GM21717 (cell line): ENCODE data around the gene KCNG2.

Source experiments
- ATAC-seq: cut with Tn5 transposase; IDR thresholded peaks from one replicate; pipeline ENCODE4 v1.9.1; 2021; ENCODE audit warnings: mild to moderate bottlenecking, moderate library complexity; ENCODE audit not compliant: unreplicated experiment

The KCNG2 gene

DNA sequence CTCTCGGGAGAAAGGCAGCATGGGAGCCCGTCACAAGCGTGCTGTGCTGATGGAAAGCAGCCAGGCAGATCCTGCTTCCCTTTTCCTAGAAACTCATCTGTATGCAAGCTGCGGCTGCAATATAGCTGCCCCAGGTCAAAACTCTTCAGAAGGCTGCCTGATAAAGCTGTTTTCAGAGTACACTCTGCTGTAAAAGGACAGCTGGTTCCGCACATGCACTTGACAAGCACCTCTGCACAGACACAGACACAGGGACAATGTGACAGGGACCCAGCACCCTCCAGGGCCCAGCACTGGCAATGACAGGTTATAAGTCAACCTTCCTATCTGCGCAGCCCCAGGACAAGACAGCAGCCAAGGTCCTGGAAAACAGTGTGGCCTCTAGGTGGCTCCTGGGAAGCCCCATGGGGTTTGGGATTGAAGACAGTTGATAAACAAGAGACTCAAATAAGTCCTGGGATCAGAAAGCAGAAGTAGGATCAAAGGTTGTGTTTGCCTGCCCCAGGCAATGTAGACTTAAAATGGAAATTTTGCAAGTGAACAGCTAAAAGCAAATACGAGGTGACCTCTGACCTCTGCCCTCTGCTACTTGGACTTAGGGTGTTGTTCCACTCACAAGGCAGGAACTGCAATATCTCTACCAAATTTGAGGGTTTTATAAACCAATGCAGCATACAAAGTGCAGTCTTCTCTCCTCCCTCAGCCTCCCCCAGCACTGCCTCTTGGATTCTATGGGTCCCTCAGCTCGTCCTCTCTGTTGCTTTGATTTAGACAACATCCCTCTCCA is 136.8 kb downstream of the KCNG2 start:
- ATAC-seq: no peak

DNA sequence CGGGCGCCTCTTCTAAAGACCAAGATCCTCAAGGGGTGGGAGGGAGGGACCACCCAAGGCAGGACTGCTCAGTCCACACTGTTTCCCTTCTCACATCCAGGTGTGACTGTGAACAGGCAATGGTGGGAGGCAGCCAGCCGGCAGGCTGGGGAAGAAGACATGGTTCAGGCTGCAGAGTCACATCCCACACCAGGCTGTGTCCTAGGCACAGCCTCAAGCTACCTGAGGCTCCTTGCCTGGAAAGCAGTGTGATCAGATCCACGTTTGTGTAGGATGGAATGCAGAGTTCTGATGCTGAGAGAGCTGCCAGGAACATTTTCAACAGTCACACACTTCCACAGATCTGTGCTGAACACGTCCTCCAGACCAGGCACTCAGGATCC is 137.4 kb downstream of the KCNG2 start:
- ATAC-seq: no peak

DNA sequence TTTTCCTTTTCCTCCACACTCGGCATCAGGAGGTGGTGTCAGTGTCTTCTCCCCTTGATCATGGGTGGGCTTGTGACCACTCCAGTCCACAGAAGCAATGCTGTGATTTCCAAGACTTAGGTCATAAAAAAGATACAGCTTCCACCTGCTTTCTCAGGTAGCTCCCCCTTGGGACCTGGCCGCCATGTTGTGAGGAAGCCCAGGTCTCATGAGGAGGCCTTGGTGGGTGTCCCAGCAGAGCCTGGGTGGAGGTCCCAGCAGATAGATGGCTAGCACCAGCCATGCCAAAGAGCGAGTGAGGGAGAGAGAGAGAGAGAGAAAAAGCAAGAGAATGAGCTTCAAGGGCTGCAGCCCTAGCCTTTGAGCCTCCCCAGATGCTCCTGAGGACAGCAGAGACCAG is 137.8 kb downstream of the KCNG2 start:
- no peak for ATAC-seq

DNA sequence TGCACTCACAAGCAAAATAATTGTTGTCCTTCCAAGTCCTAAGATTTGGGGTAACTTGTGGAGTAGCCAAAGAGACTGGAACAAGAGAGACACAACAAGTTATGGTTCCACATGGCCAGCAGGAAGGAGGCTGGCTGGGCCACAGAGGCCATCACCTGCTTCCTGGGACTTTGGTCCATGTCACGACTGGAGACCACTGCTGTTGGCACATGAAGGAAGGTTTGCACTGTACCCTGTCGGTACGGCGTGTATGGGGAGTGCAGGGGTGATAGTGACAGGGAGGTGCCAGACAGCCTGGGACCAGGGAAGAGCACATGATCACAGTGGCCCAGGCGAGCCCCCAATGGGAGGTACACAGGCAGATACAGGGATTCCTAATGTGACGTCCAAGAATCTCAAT is 138.2 kb downstream of the KCNG2 start:
- no peak for ATAC-seq

GRCh38 chr18:79936641-79937040 is 138.9 kb downstream of the KCNG2 start:
- no peak for ATAC-seq

DNA sequence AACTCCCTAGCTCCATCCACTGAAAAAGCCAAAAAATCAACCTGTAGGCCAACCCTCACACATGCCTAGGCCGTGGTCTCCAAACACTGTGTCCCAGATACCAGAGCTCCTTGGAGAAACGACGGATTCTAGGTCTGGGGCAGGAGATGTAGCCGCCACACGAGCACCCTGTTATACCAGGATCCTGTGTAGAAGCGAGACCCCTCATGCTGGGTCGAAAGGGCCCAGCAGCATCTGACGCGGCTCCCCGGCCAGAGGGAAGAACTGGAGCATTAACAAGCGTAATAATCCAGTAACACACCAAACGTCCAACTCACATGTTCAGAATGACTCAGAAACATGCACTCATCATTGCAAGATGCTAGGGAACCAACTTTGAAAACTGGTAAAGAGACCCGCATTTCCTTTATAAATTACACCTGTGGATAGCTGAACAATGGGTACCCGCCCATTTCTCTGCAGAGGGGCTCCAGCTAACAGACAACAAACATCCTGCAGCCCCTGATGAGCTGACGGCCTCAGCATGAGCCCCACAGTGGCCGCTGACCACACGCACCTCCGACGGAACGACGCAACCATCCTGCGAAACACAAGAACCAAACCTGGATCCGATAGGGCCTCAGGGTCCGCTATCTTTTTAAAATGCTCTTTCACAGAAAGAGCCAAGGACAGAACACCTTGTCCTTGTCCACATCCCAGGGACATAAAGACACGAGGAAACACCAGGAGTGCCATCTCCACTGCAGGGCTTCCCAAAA is 139.5 kb downstream of the KCNG2 start:
- no peak for ATAC-seq

GRCh38 chr18:79938196-79938595 is 140.5 kb downstream of the KCNG2 start:
- no peak for ATAC-seq

DNA sequence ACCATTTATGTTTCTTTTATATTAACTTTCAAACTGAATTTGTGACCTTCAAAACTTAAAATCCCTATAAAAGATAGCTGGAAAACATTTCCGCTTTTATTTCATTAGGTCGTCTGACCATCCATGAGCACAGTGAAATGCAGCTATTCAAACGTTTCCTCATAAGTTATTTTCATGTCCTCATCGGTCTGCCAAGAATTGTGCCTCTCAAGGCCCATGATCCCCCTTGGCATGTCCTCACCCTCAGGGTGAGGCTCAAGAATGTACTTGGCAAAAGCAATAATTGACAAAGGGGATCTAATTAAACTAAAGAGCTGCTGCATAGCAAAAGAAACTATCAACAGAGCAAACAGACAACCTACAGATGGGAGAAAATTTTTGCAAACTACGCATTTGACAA is 141.4 kb downstream of the KCNG2 start:
- ATAC-seq: no peak

GRCh38 chr18:79940126-79940813 is 142.5 kb downstream of the KCNG2 start:
- ATAC-seq: no peak

- ATAC-seq: no peak
Measured at GRCh38 chr18:79940814-79941472, 143.2 kb downstream of the KCNG2 start.

DNA sequence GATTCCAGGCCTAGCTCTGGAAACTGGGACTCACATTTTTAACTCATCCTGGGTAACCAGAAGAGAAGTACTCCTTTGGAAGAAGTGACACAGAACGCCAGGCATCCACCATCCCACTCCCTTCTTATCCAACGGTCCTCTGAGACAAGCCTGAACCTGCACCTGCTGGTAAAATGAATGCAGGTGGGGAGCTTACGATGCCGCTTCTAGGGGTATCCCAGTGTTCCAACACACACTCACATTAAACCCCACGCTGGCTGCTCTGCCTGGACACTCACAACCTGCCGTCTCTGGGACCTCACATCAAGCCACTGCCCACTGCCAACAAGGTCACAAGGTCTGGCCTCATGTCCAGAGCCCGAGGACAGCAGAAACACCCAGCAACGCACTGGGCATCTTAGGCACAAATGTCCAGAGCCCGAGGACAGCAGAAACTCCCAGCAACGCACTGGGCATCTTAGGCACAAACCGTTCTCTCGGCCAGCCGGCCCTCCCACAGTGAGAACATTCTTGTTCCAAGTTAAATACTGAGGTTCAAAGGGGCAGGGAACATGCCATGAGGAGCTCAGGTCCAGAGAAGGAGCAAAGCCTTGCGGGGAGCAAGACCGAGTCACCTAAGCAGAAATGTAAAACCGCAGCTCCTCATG is 143.9 kb downstream of the KCNG2 start:
- no peak for ATAC-seq

GRCh38 chr18:79942211-79942610 is 144.5 kb downstream of the KCNG2 start:
- ATAC-seq: no peak

- no peak for ATAC-seq
Measured at GRCh38 chr18:79942786-79943607, 145.3 kb downstream of the KCNG2 start.

GRCh38 chr18:79943608-79944125 is 145.9 kb downstream of the KCNG2 start:
- no peak for ATAC-seq

DNA sequence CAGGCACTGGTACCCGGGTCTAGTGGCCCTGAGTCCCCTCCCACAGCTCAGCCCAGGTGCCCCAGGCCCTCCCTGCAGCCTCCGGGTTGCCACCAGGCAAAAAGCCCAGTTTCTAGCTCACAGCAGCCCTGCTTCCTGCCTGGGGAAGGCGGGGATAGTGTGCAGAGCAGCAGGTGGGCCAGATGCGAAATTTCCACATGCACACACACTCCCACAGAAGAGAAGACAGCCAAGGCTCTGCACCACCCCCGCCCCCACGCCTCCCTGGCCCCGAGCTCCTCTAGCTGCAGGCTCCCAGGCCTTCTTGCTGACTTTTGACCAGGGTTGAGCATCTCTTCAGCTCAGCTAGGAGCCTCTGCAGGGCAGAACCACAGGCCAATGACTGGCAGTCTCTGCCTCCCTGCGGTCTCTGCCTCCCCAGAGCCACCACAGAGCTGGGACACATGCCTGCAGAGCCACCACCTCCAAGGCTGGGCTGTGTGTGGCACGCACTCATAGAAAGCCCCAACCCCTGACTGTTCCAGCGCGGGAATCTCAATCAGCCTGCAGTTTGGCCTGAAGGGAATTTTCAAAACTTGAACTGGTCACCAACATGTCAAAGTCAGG is 146.5 kb downstream of the KCNG2 start:
- peak; percentile 44 for ATAC-seq

DNA sequence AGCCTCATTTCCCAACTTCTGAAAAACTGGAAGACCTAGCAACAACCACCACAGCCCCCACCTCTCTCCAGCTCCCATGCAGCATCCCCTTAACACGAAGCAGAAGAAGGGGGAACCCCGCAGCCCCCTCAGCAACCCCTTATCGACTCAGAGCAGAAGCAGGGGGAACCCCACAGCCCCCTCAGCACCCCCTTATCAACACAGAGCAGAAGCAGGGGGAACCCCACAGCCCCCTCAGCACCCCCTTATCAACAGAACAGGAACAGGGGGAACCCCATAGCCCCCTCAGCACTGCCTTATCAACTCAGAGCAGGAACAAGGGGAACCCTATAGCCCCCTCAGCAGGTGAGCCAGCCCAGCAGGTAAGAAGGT is 147.0 kb downstream of the KCNG2 start:
- ATAC-seq: no peak

GRCh38 chr18:79945118-79946042 is 147.6 kb downstream of the KCNG2 start:
- ATAC-seq: no peak

GRCh38 chr18:79947054-79947755 is 149.5 kb downstream of the KCNG2 start:
- ATAC-seq: no peak
